HL-60 (cell line): ENCODE data around the gene DIAPH3.
A peak's percentile ranks its signal among the peaks of the same experiment; 100 is the strongest.
"Not testable (repeated sequence)": the region's sequence is repeated elsewhere in the genome, so short reads cannot be mapped to it uniquely, and the experiment has no call there.

Experiments used
- DNase-seq, 2 experiments: peaks; one replicate each; pipeline ENCODE4 v3.0.0-alpha.2; 2010 to 2020; ENCODE audit warnings: low read depth in 1 of 2, low spot score in 1 of 2
- H3K27ac ChIP-seq: fragments of 250-450 bp; sonication (Bioruptor Pico); replicated peaks from 2 replicates; pipeline ENCODE4 v1.5.1; 2020; ENCODE audit warnings: mild to moderate bottlenecking, moderate library complexity
- H3K27me3 ChIP-seq: fragments of 250-450 bp; sonication (Bioruptor Pico); 2 replicates; pipeline ENCODE4 v1.5.1; 2021; ENCODE audit warnings: mild to moderate bottlenecking, moderate library complexity; ENCODE audit not compliant: insufficient read depth, poor library complexity, severe bottlenecking
- H3K4me3 ChIP-seq: replicated peaks from 2 replicates; pipeline ENCODE4 v1.5.1; 2011; ENCODE audit warnings: mild to moderate bottlenecking, control low read depth, low read length; ENCODE audit not compliant: insufficient read depth
- CTCF ChIP-seq: IDR thresholded peaks from one replicate; pipeline ENCODE4 v1.5.1; 2011; ENCODE audit warnings: low read length, control low read depth, inconsistent platforms; ENCODE audit not compliant: insufficient read depth
- GABPA ChIP-seq: IDR thresholded peaks from 2 replicates; pipeline ENCODE4 v1.6.1; 2012; ENCODE audit warnings: low read depth
- POLR2AphosphoS5 ChIP-seq: IDR thresholded peaks from 2 replicates; pipeline ENCODE4 v1.6.1; 2012; ENCODE audit warnings: low read depth
- SPI1 ChIP-seq: IDR thresholded peaks from 2 replicates; pipeline ENCODE4 v1.6.1; 2012; ENCODE audit warnings: low read depth, mild to moderate bottlenecking, borderline replicate concordance
- TF ChIP-seq, protein P1 (sequence below): IDR thresholded peaks from 2 replicates; pipeline ENCODE4 v1.6.1; 2012; ENCODE audit warnings: low read depth; ENCODE audit not compliant: insufficient replicate concordance

The DIAPH3 gene

DNA sequence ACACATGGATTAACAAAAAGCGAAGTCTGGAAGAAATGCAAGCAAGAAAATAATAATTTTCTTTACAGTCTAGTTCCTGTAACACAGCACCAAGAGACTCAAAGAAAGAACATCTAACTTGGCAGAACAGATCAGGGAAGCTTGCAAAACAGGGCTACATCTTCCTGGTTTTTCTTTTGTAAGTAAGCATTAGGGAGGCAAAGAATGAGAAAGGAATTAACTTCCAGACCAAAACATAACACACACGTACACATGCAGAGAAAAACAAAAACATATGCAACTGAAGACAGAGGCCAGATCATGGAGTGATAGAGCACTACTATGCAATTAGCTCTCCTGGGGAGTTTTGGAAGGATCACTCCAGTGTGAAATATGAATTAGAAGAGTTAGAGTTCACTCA, 120.5 kb downstream of the DIAPH3 start:
- H3K27me3 ChIP-seq = no peaks in the 10 kb centered on the region
- DNase-seq = no peak
- H3K4me3 ChIP-seq = no peak overlapping the region
- H3K27ac ChIP-seq = no peak overlapping the region
- TF ChIP-seq SPI1 (no peak), GABPA (no peak), CTCF (no peak), POLR2AphosphoS5 (no peak)
- TF ChIP-seq, protein P1, sequence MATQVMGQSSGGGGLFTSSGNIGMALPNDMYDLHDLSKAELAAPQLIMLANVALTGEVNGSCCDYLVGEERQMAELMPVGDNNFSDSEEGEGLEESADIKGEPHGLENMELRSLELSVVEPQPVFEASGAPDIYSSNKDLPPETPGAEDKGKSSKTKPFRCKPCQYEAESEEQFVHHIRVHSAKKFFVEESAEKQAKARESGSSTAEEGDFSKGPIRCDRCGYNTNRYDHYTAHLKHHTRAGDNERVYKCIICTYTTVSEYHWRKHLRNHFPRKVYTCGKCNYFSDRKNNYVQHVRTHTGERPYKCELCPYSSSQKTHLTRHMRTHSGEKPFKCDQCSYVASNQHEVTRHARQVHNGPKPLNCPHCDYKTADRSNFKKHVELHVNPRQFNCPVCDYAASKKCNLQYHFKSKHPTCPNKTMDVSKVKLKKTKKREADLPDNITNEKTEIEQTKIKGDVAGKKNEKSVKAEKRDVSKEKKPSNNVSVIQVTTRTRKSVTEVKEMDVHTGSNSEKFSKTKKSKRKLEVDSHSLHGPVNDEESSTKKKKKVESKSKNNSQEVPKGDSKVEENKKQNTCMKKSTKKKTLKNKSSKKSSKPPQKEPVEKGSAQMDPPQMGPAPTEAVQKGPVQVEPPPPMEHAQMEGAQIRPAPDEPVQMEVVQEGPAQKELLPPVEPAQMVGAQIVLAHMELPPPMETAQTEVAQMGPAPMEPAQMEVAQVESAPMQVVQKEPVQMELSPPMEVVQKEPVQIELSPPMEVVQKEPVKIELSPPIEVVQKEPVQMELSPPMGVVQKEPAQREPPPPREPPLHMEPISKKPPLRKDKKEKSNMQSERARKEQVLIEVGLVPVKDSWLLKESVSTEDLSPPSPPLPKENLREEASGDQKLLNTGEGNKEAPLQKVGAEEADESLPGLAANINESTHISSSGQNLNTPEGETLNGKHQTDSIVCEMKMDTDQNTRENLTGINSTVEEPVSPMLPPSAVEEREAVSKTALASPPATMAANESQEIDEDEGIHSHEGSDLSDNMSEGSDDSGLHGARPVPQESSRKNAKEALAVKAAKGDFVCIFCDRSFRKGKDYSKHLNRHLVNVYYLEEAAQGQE = no peak

GRCh38 chr13:60040668-60041067, 123.1 kb downstream of the DIAPH3 start:
- not testable (repeated sequence) for DNase-seq, H3K27ac ChIP-seq, H3K4me3 ChIP-seq, H3K27me3 ChIP-seq

DNA sequence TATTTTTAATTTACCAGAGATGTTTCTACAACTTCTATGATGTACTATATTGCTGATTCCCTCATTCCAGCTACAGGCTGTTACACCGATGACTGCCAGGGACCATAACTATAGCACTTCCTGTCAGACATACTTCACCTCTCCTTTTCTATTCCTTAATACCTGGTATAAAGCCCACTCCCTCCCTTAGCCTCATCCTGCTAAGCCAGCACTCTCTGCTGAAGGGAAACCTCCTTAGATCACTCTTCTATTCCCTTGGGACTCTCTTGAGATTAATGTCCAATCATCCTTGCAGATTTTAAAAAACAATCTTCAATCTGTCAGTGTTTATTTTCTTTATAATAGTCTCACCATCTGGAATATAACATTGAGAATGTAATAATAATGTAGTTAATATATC, 127.9 kb downstream of the DIAPH3 start:
- Histone ChIP-seq H3K4me3 (no peak overlapping the region), H3K27me3 (no peaks in the 10 kb centered on the region), H3K27ac (no peak overlapping the region)
- TF ChIP-seq SPI1 = no peak
- DNase-seq = no peak

GRCh38 chr13:60032851-60033250, 130.9 kb downstream of the DIAPH3 start:
- no peak for DNase-seq
- no peaks in the 10 kb centered on the region for H3K27me3 ChIP-seq
- no peak overlapping the region for H3K4me3 ChIP-seq
- TF ChIP-seq POLR2AphosphoS5 (no peak), GABPA (no peak), SPI1 (no peak), CTCF (no peak)
- TF ChIP-seq, protein P1 = no peak
- H3K27ac ChIP-seq = no peak overlapping the region

DNA sequence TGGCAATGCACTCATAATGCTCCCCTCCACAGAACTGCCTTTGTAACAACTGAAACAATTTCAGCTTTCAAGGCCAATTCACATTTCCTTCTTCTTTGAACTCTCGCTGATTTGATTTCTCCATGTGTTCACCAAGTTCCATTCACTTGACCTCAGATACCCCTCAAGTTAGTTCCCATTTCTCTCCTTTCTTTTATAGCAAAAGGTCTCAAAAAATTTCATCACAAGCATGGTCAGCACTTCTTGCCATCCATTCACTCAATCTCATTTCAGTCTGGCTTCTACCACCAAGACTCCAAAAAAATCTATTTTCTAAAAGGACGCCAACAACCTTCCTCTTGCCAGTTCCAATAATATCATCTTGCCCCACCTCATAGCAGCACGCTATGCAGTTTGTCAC, 135.7 kb downstream of the DIAPH3 start:
- Histone ChIP-seq H3K4me3 (no peak overlapping the region), H3K27ac (no peak overlapping the region), H3K27me3 (no peaks in the 10 kb centered on the region)
- DNase-seq = peak in 1 of 2 experiments; percentile 19
- TF ChIP-seq POLR2AphosphoS5 (no peak), CTCF (no peak), GABPA (no peak), SPI1 (no peak)
- TF ChIP-seq, protein P1 = no peak
